Natural killer cell (primary cell): Measurements from ENCODE around the gene CCR2. TPM values are rescaled to one million over a fixed set of nuclear protein-coding genes. Genes with fewer than 3 reads are reported as not detected.

Experiments
- ATAC-seq, 3 donors: fragments of 150-1000 bp in 2 of 3; fragments of 200-7000 bp in 1 of 3; cut with Tn5 transposase; 1 replicate in 1 of 3; 2 replicates in 2 of 3; pipeline ENCODE4 v1.10.0; 2021; ENCODE audit warnings: mild to moderate bottlenecking in 2 of 3, moderate library complexity in 2 of 3
- DNase-seq, 2 donors: peaks; one replicate each; pipeline versions ENCODE4 v3.0.0 to v3.0.0-alpha.2; 2013 to 2021; ENCODE audit warnings: mixed read lengths in 1 of 2
- H3K27ac ChIP-seq: one replicate; pipeline ENCODE4 v1.5.1; 2013; ENCODE audit warnings: mild to moderate bottlenecking, low read length
- H3K27me3 ChIP-seq: one replicate; pipeline ENCODE4 v1.6.1; 2013; ENCODE audit warnings: low read length; ENCODE audit not compliant: control insufficient read depth, insufficient read depth
- H3K36me3 ChIP-seq: one replicate; pipeline ENCODE4 v1.6.1; 2013; ENCODE audit warnings: low read length; ENCODE audit not compliant: control insufficient read depth, insufficient read depth
- H3K4me1 ChIP-seq: one replicate; pipeline ENCODE4 v1.6.1; 2013; ENCODE audit warnings: low read length; ENCODE audit not compliant: control insufficient read depth, insufficient read depth
- H3K4me3 ChIP-seq: one replicate; pipeline ENCODE4 v1.5.1; 2013; ENCODE audit warnings: low read length
- H3K9me3 ChIP-seq: one replicate; pipeline ENCODE4 v1.6.1; 2013; ENCODE audit warnings: low read length; ENCODE audit not compliant: control insufficient read depth, insufficient read depth
- H3K27ac Mint-ChIP-seq, 2 donors: one replicate each; pipeline ENCODE4 v1.8.0; 2022; ENCODE audit warnings: mild to moderate bottlenecking in 2 of 2, mixed read lengths in 2 of 2, moderate library complexity in 1 of 2
- H3K27me3 Mint-ChIP-seq, 2 donors: one replicate each; pipeline ENCODE4 v1.8.0; 2022; ENCODE audit warnings: low read depth in 2 of 2, mixed read lengths in 2 of 2
- H3K36me3 Mint-ChIP-seq: one replicate; pipeline ENCODE4 v1.8.0; 2022; ENCODE audit warnings: mixed read lengths
- H3K4me1 Mint-ChIP-seq, 2 donors: one replicate each; pipeline ENCODE4 v1.8.0; 2022; ENCODE audit warnings: mixed read lengths in 2 of 2
- H3K4me3 Mint-ChIP-seq: one replicate; pipeline ENCODE4 v1.8.0; 2022; ENCODE audit warnings: mild to moderate bottlenecking, moderate library complexity, mixed read lengths
- H3K9me3 Mint-ChIP-seq, 2 donors: one replicate each; pipeline ENCODE4 v1.8.0; 2022; ENCODE audit warnings: mixed read lengths in 2 of 2
- CTCF ChIP-seq: fragments of 200-600 bp; IDR thresholded peaks from one replicate; pipeline ENCODE4 v1.8.0; 2022; ENCODE audit warnings: antibody characterized with exemption
- WGBS: methylation state at CpG from one replicate; pipeline ENCODE4 v1.1.7; 2013; ENCODE audit warnings: missing lambda C conversion rate; ENCODE audit not compliant: insufficient coverage; 5-methylcytosine and 5-hydroxymethylcytosine counted together
- intact Hi-C: fragments of 100-400 bp; cut with micrococcal nuclease; formaldehyde crosslinking; loops from one replicate; pipeline ENCODE4 v1.14.2; 2022
- total RNA-seq, 4 donors: library from RNA; stranded (reverse); fragments of 120-200 nt in 1 of 4; gene quantifications; one replicate each; pipeline versions ENCODE4 v1.2.3 to v1.2.4, GENCODE V29; 2013 to 2022

Gene CCR2
- total RNA-seq, 3 donors from 2014 or later (not counting 1 experiment from before 2014, with no cell fraction given), result 0.21 to 9.8 (median 1.7) TPM

GRCh38 chr3:46399098-46399497, 45.2 kb downstream of the CCR2 start:
- Mint-ChIP-seq H3K9me3 (no peaks in the 10 kb centered on the region), H3K4me1 (peaks cover 10 to 16% of the 10 kb centered on the region in 2 donors), H3K27ac (no peak overlapping the region), H3K4me3 (no peak overlapping the region), H3K36me3 (no peaks in the 10 kb centered on the region), H3K27me3 (peaks cover 0 to 4% of the 10 kb centered on the region in 2 donors)
- TF ChIP-seq CTCF, result no peak
- DNase-seq, result no peak
- Histone ChIP-seq H3K4me3 (no peak overlapping the region), H3K9me3 (no peaks in the 10 kb centered on the region), H3K27me3 (no peaks in the 10 kb centered on the region), H3K27ac (no peak overlapping the region), H3K36me3 (no peaks in the 10 kb centered on the region), H3K4me1 (peaks cover 18% of the 10 kb centered on the region)
- 98% methylated on average over 2 of the region's 2 CpGs for WGBS
- intact Hi-C loops, result no loop called here
- no peak for ATAC-seq

DNA sequence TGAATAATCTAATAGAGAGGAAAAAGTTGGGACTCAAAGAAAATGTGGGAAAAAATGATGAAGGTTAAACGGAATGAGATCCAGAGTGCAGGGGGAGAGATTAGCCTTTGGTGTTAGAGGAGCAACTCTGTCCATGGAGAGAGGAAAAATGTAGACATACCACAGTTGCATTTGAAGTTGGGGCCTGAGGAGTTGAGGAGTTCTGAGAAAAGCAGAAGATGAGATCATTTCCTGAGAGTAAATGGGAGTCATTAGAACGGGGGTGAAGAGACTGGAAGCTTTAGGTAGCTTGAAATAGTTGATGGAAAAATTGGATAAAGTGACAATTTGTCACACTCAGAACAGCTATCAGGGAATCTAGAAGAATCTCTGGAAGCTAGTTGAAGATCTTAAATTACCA, 45.6 kb downstream of the CCR2 start:
- no peak for ATAC-seq
- Mint-ChIP-seq H3K4me1 (peaks cover 10 to 16% of the 10 kb centered on the region in 2 donors), H3K4me3 (no peak overlapping the region), H3K27me3 (peaks cover 0 to under 1% of the 10 kb centered on the region in 2 donors), H3K27ac (no peak overlapping the region), H3K36me3 (no peaks in the 10 kb centered on the region), H3K9me3 (no peaks in the 10 kb centered on the region)
- Histone ChIP-seq H3K27ac (no peak overlapping the region), H3K9me3 (no peaks in the 10 kb centered on the region), H3K27me3 (no peaks in the 10 kb centered on the region), H3K36me3 (no peaks in the 10 kb centered on the region), H3K4me1 (peaks cover 18% of the 10 kb centered on the region), H3K4me3 (no peak overlapping the region)
- no peak for DNase-seq
- no peak for TF ChIP-seq CTCF
- intact Hi-C loops, result no loop called here
- 51% methylated on average over 2 of the region's 2 CpGs for WGBS

- intact Hi-C loops, result no loop called here
Measured at GRCh38 chr3:46400000-46400734, 46.3 kb downstream of the CCR2 start.

More at GRCh38 chr3:46400000-46400734, 46.3 kb downstream of the CCR2 start:
- no peaks in the 10 kb centered on the region for H3K27me3 Mint-ChIP-seq
- Histone ChIP-seq H3K27me3 (no peaks in the 10 kb centered on the region), H3K9me3 (no peaks in the 10 kb centered on the region), H3K36me3 (no peaks in the 10 kb centered on the region), H3K4me1 (peaks cover 18% of the 10 kb centered on the region), H3K27ac (no peak overlapping the region), H3K4me3 (no peak overlapping the region)
- peak in 1 of 3 donors; percentile 24 for ATAC-seq
- no peaks in the 10 kb centered on the region for H3K36me3 Mint-ChIP-seq
- no peak for DNase-seq
- WGBS, result 94% methylated on average over 8 of the region's 8 CpGs
- no peak overlapping the region for H3K27ac Mint-ChIP-seq
- peaks cover 10 to 16% of the 10 kb centered on the region in 2 donors for H3K4me1 Mint-ChIP-seq
- TF ChIP-seq CTCF, result no peak
- no peaks in the 10 kb centered on the region for H3K9me3 Mint-ChIP-seq
- no peak overlapping the region for H3K4me3 Mint-ChIP-seq
